ENCODE results near the gene C2CD4C. TPM values are rescaled to one million over a fixed set of nuclear protein-coding genes. Genes with fewer than 3 reads are reported as not detected.
"Not testable (repeated sequence)": the region's sequence is repeated elsewhere in the genome, so short reads cannot be mapped to it uniquely, and the experiment has no call there.

Gene C2CD4C
- polyA plus RNA-seq, 3 donors = not detected

DNA sequence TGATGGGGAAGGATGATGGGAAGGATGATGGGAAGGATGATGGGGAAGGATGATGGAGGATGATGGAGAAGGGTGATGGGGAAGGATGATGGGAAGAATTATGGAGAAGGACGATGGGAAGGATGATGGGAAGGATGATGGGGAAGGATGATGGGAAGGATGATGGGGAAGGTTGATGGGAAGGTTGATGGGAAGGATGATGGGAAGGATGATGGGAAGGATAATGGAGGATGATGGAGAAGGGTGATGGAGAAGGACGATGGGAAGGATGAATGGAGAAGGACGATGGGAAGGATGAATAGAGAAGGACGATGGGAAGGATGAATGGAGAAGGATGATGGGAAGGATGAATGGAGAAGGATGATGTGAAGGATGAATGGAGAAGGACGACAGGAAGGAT is 13.5 kb downstream of the C2CD4C start:
- peaks cover 5 to 6% (median 5%) of the 10 kb centered on the region in 3 donors for H3K27me3 Mint-ChIP-seq (ENCODE audit: low read depth in 3 of 3)
- Histone ChIP-seq H3K9me3 (replicated peaks in 1 of 2; ENCODE audit: control insufficient read depth in 1 of 2, insufficient read depth in 1 of 2, low read length in 2 of 2) (peaks cover 21 to 30% of the 10 kb centered on the region in 2 donors), H3K4me1 (ENCODE audit: control insufficient read depth in 1 of 2, insufficient read depth in 2 of 2, low read length in 2 of 2) (no peaks in the 10 kb centered on the region), H3K27me3 (ENCODE audit: control insufficient read depth in 2 of 2, insufficient read depth in 2 of 2, low read length in 2 of 2) (no peaks in the 10 kb centered on the region), H3K4me3 (replicated peaks in 1 of 3; ENCODE audit: low read depth in 2 of 3, low read length in 3 of 3) (no peak overlapping the region), H4K20me1 (ENCODE audit: insufficient read depth, low read length) (no peaks in the 10 kb centered on the region), H3K79me2 (ENCODE audit: insufficient read depth, low read length) (no peaks in the 10 kb centered on the region), H3K4me2 (replicated peaks; ENCODE audit: extremely low read depth, low read length, poor library complexity, severe bottlenecking) (no peak overlapping the region), H3K27ac (ENCODE audit: low read depth in 1 of 2, low read length in 2 of 2) (no peak overlapping the region), H2AFZ (ENCODE audit: insufficient read depth, low read depth, low read length, poor library complexity, severe bottlenecking) (no peak overlapping the region), H3K9ac (ENCODE audit: insufficient read depth, low read length, poor library complexity, severe bottlenecking) (no peak overlapping the region), H3K36me3 (replicated peaks in 1 of 2; ENCODE audit: control insufficient read depth in 1 of 2, insufficient read depth in 2 of 2, low read length in 2 of 2) (no peaks in the 10 kb centered on the region)
- peaks cover 4% of the 10 kb centered on the region for H3K4me1 Mint-ChIP-seq
- TF ChIP-seq, protein P1, sequence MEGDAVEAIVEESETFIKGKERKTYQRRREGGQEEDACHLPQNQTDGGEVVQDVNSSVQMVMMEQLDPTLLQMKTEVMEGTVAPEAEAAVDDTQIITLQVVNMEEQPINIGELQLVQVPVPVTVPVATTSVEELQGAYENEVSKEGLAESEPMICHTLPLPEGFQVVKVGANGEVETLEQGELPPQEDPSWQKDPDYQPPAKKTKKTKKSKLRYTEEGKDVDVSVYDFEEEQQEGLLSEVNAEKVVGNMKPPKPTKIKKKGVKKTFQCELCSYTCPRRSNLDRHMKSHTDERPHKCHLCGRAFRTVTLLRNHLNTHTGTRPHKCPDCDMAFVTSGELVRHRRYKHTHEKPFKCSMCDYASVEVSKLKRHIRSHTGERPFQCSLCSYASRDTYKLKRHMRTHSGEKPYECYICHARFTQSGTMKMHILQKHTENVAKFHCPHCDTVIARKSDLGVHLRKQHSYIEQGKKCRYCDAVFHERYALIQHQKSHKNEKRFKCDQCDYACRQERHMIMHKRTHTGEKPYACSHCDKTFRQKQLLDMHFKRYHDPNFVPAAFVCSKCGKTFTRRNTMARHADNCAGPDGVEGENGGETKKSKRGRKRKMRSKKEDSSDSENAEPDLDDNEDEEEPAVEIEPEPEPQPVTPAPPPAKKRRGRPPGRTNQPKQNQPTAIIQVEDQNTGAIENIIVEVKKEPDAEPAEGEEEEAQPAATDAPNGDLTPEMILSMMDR (IDR thresholded peaks at IDR 0.05) = no peak
- no peak for DNase-seq
- H3K27ac Mint-ChIP-seq = peak overlapping the region in 1 of 7 donors; percentile 0
- H3K4me3 Mint-ChIP-seq = no peak overlapping the region
- WGBS (ENCODE audit: insufficient coverage) = 93% methylated on average over 5 of the region's 5 CpGs
- intact Hi-C loops (cut with micrococcal nuclease) = no loop called here
- H3K36me3 Mint-ChIP-seq = no peaks in the 10 kb centered on the region
- H3K9me3 Mint-ChIP-seq = peaks cover 20 to 55% (median 36%) of the 10 kb centered on the region in 7 donors

DNA sequence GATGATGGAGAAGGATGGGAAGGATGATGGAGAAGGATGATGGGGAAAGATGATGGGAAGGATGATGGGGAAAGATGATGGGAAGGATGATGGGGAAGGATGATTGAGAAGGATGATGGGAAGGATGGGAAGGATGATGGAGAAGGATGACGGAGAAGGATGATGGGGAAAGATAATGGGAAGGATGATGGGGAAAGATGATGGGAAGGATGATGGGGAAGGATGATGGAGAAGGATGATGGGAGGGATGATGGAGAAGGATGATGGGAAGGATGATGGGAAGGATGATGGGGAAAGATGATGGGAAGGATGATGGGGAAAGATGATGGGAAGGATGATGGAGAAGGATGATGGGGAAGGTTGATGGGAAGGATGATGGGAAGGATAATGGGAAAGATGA is 14.1 kb downstream of the C2CD4C start:
- H3K79me2 ChIP-seq (ENCODE audit: insufficient read depth, low read length); H3K27ac ChIP-seq (ENCODE audit: low read depth in 1 of 2, low read length in 2 of 2); H3K9ac ChIP-seq (ENCODE audit: insufficient read depth, low read length, poor library complexity, severe bottlenecking); H3K27ac Mint-ChIP-seq; H3K36me3 ChIP-seq (replicated peaks in 1 of 2; ENCODE audit: control insufficient read depth in 1 of 2, insufficient read depth in 2 of 2, low read length in 2 of 2); H3K4me1 Mint-ChIP-seq; H3K4me2 ChIP-seq (replicated peaks; ENCODE audit: extremely low read depth, low read length, poor library complexity, severe bottlenecking); H3K27me3 ChIP-seq (ENCODE audit: control insufficient read depth in 2 of 2, insufficient read depth in 2 of 2, low read length in 2 of 2); intact Hi-C loops (cut with micrococcal nuclease); H3K27me3 Mint-ChIP-seq (ENCODE audit: low read depth in 3 of 3); H2AFZ ChIP-seq (ENCODE audit: insufficient read depth, low read depth, low read length, poor library complexity, severe bottlenecking); H3K4me3 ChIP-seq (replicated peaks in 1 of 3; ENCODE audit: low read depth in 2 of 3, low read length in 3 of 3); H3K4me3 Mint-ChIP-seq; H4K20me1 ChIP-seq (ENCODE audit: insufficient read depth, low read length); H3K36me3 Mint-ChIP-seq; DNase-seq; H3K4me1 ChIP-seq (ENCODE audit: control insufficient read depth in 1 of 2, insufficient read depth in 2 of 2, low read length in 2 of 2): not testable (repeated sequence)
- peaks cover 20 to 55% (median 36%) of the 10 kb centered on the region in 7 donors for H3K9me3 Mint-ChIP-seq
- 100% methylated on average over 1 of the region's 1 CpG for WGBS (ENCODE audit: insufficient coverage)
- H3K9me3 ChIP-seq (replicated peaks in 1 of 2; ENCODE audit: control insufficient read depth in 1 of 2, insufficient read depth in 1 of 2, low read length in 2 of 2) = peaks cover 21 to 30% of the 10 kb centered on the region in 2 donors

DNA sequence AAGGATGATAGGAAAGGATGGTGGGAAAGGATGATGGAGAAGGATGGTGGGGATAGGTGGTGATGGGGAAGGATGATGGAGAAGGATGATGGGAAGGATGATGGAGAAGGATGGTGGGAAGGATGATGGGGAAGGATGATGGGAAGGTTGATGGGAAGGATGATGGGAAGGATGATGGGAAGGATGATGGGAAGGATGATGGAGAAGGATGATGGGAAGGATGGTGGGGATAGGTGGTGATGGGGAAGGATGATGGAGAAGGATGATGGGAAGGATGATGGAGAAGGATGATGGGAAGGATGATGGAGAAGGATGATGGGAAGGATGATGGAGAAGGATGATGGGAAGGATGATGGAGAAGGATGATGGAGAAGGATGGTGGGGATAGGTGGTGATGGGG is 15.4 kb downstream of the C2CD4C start:
- H3K27me3 ChIP-seq (ENCODE audit: control insufficient read depth in 2 of 2, insufficient read depth in 2 of 2, low read length in 2 of 2); H3K9ac ChIP-seq (ENCODE audit: insufficient read depth, low read length, poor library complexity, severe bottlenecking); DNase-seq; H3K27ac ChIP-seq (ENCODE audit: low read depth in 1 of 2, low read length in 2 of 2); H3K4me3 ChIP-seq (replicated peaks in 1 of 3; ENCODE audit: low read depth in 2 of 3, low read length in 3 of 3); H3K79me2 ChIP-seq (ENCODE audit: insufficient read depth, low read length); H4K20me1 ChIP-seq (ENCODE audit: insufficient read depth, low read length); H3K27ac Mint-ChIP-seq; H3K4me1 ChIP-seq (ENCODE audit: control insufficient read depth in 1 of 2, insufficient read depth in 2 of 2, low read length in 2 of 2); H3K4me2 ChIP-seq (replicated peaks; ENCODE audit: extremely low read depth, low read length, poor library complexity, severe bottlenecking); H2AFZ ChIP-seq (ENCODE audit: insufficient read depth, low read depth, low read length, poor library complexity, severe bottlenecking); H3K4me1 Mint-ChIP-seq; H3K4me3 Mint-ChIP-seq; H3K36me3 ChIP-seq (replicated peaks in 1 of 2; ENCODE audit: control insufficient read depth in 1 of 2, insufficient read depth in 2 of 2, low read length in 2 of 2); intact Hi-C loops (cut with micrococcal nuclease); H3K36me3 Mint-ChIP-seq; H3K27me3 Mint-ChIP-seq (ENCODE audit: low read depth in 3 of 3): not testable (repeated sequence)
- H3K9me3 ChIP-seq (replicated peaks in 1 of 2; ENCODE audit: control insufficient read depth in 1 of 2, insufficient read depth in 1 of 2, low read length in 2 of 2) = peaks cover 21 to 30% of the 10 kb centered on the region in 2 donors
- peaks cover 20 to 45% (median 34%) of the 10 kb centered on the region in 7 donors for H3K9me3 Mint-ChIP-seq

Measured in CD14-positive monocyte (primary cell).